Body of pancreas (tissue), 4 donors: ENCODE data around the gene ITGA4. TPM values are rescaled to one million over a fixed set of nuclear protein-coding genes. Genes with fewer than 3 reads are reported as not detected.

Experiments
- ATAC-seq: fragments of 150-250 bp; one replicate; pipeline ENCODE4 v1.9.1; 2016
- DNase-seq, 4 donors: peaks; one replicate each; pipeline ENCODE4 v3.0.0-alpha.2; 2019
- H3K27ac ChIP-seq, 4 donors: fragments of 200-600 bp; sonication (generic); 1 replicate in 3 of 4; 2 replicates in 1 of 4; pipeline versions ENCODE4 v1.5.1 to v1.6.1; 2016 to 2019; ENCODE audit warnings: mild to moderate bottlenecking in 1 of 4, mixed read lengths in 1 of 4, moderate library complexity in 1 of 4
- H3K27me3 ChIP-seq, 2 donors: fragments of 200-600 bp; sonication (generic); one replicate each; pipeline ENCODE4 v1.6.0; 2016; ENCODE audit warnings: mild to moderate bottlenecking in 1 of 2
- H3K36me3 ChIP-seq, 2 donors: fragments of 200-600 bp; sonication (generic); replicated peaks in 1 of 2; 2 replicates each; pipeline ENCODE4 v1.5.1; 2016; ENCODE audit warnings: low read depth in 2 of 2; ENCODE audit not compliant: insufficient read depth in 1 of 2
- H3K4me1 ChIP-seq: fragments of 200-600 bp; sonication (generic); one replicate; pipeline ENCODE4 v1.6.0; 2016
- H3K4me3 ChIP-seq, 2 donors: fragments of 200-600 bp; sonication (generic); 1 replicate in 1 of 2; 2 replicates in 1 of 2; pipeline ENCODE4 v1.5.1; 2016 to 2019
- H3K9me3 ChIP-seq, 3 donors: fragments of 200-600 bp; sonication (generic); 1 replicate in 2 of 3; 2 replicates in 1 of 3; pipeline ENCODE4 v1.5.1; 2016
- POLR2A ChIP-seq, 3 donors: fragments of 450-650 bp; IDR thresholded peaks; one replicate each; pipeline ENCODE4 v1.6.1; 2016; ENCODE audit warnings: antibody characterized with exemption in 3 of 3, mild to moderate bottlenecking in 2 of 3
- WGBS, 2 donors: methylation state at CpG; one replicate each; pipeline ENCODE4 v1.1.5; 2017; 5-methylcytosine and 5-hydroxymethylcytosine counted together
- intact Hi-C: fragments of 100-400 bp; cut with DNase I; formaldehyde crosslinking; loops from one replicate; pipeline ENCODE4 v1.15.1; 2023
- total RNA-seq, 2 donors: library from RNA; depleted of rRNA; stranded (reverse); fragments of >200 nt; gene quantifications; one replicate each; pipeline ENCODE4 v1.1.0, GENCODE V29; 2016
- TF ChIP-seq, protein P1 (sequence below), 7 experiments: fragments of 450-650 bp in 4 of 7; fragments of 200-600 bp in 3 of 7; sonication (generic) in 3 of 7; IDR thresholded peaks; one replicate each; pipeline ENCODE4 v1.5.1; 2016 to 2019; ENCODE audit warnings: antibody characterized with exemption in 7 of 7

Gene ITGA4
- total RNA-seq, 2 donors from 2014 or later = 3.4 to 4.3 TPM

DNA sequence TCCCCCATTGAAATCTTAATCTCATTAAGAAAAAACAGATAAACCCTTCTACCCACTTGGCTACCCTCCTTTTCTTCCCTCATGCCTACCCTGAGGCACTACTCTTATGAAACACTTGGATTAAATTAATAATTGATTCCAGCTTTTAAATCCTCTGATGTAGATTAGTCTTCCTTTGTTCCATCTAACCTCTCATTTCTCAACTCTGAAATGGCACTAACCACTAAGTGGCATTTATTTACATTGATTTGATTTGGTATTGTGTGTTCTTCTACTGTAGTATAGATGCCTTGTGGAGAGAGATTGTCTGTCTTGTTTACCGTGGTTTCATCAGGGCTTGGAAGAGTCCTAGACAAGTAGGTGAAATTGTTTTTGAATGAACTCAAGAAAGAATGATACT, 26.7 kb downstream of the ITGA4 start:
- intact Hi-C loops = no loop called here
- no peaks in the 10 kb centered on the region for H3K27me3 ChIP-seq
- WGBS, 2 donors = 85 to 88% methylated on average over 1 of the region's 1 CpG
- no peaks in the 10 kb centered on the region for H3K9me3 ChIP-seq
- DNase-seq (no peak), ATAC-seq (no peak)
- TF ChIP-seq POLR2A (IDR thresholded peaks at IDR 0.05) = no peak
- TF ChIP-seq, protein P1, sequence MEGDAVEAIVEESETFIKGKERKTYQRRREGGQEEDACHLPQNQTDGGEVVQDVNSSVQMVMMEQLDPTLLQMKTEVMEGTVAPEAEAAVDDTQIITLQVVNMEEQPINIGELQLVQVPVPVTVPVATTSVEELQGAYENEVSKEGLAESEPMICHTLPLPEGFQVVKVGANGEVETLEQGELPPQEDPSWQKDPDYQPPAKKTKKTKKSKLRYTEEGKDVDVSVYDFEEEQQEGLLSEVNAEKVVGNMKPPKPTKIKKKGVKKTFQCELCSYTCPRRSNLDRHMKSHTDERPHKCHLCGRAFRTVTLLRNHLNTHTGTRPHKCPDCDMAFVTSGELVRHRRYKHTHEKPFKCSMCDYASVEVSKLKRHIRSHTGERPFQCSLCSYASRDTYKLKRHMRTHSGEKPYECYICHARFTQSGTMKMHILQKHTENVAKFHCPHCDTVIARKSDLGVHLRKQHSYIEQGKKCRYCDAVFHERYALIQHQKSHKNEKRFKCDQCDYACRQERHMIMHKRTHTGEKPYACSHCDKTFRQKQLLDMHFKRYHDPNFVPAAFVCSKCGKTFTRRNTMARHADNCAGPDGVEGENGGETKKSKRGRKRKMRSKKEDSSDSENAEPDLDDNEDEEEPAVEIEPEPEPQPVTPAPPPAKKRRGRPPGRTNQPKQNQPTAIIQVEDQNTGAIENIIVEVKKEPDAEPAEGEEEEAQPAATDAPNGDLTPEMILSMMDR (IDR thresholded peaks at IDR 0.05) = no peak
- H3K4me1 ChIP-seq = no peaks in the 10 kb centered on the region
- H3K27ac ChIP-seq = no peak overlapping the region
- no peak overlapping the region for H3K4me3 ChIP-seq
- H3K36me3 ChIP-seq = no peaks in the 10 kb centered on the region

DNA sequence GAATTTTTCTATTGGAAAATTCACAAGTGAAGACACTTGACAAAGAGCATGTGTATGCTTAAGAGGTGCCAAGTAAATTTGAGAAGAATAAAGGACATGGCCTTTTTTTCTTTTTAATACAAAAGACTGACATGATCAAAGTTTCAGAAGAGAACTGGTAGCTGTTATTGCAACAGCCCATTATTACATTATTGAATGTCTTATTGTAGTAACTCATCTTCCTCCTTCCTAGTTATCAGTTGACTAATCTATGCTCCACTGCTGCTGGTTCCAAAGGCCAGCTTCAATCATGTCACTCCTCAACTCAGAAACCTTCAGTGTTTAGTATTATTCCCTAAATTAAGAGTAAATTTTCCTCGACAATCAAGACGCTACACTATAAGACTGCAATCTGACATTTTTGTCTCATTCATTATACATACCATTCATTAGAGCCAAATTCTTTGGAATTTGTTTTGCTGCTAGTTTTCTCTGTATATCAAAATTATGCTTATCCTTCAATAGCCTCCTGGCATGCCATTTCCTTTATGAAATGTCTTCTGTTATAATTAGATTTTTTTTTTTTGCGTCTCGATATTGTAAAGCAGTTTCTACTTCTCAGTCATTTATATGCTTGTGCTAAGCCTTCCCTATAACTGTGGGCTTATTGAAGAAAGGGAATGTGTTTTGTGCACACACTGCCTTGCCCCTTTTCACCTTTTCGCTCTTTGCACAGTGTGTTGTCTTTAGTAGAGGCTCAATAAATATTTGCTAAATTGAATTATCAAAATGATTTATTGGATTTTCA, 27.9 kb downstream of the ITGA4 start:
- WGBS, 2 donors = 43 to 45% methylated on average over 5 of the region's 5 CpGs
- Histone ChIP-seq H3K27me3 (no peaks in the 10 kb centered on the region), H3K4me3 (no peak overlapping the region), H3K27ac (no peak overlapping the region), H3K4me1 (no peaks in the 10 kb centered on the region), H3K36me3 (no peaks in the 10 kb centered on the region), H3K9me3 (no peaks in the 10 kb centered on the region)
- TF ChIP-seq, protein P1 (IDR thresholded peaks at IDR 0.05) = no peak
- no peak for TF ChIP-seq POLR2A (IDR thresholded peaks at IDR 0.05)
- intact Hi-C loops = no loop called here
- ATAC-seq = no peak
- no peak for DNase-seq

DNA sequence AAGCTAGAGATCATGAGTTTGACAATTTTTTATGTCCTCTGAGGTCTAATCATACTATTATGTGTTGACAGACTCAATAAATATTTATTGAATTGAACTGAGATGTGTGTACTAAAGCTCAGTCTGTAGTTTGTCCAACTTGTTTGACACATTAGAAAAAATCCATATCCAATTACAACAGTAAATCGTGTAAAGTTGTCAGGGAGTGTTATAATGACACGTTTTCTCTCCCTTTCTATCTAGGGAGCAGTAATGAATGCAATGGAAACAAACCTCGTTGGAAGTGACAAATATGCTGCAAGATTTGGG, 28.4 kb downstream of the ITGA4 start:
- H3K4me1 ChIP-seq = no peaks in the 10 kb centered on the region
- no peaks in the 10 kb centered on the region for H3K36me3 ChIP-seq
- TF ChIP-seq, protein P1 (IDR thresholded peaks at IDR 0.05) = no peak
- TF ChIP-seq POLR2A (IDR thresholded peaks at IDR 0.05) = no peak
- ATAC-seq (no peak), DNase-seq (no peak)
- H3K4me3 ChIP-seq = no peak overlapping the region
- intact Hi-C loops = no loop called here
- 14 to 15% methylated on average over 3 of the region's 3 CpGs for WGBS, 2 donors
- no peaks in the 10 kb centered on the region for H3K9me3 ChIP-seq
- no peaks in the 10 kb centered on the region for H3K27me3 ChIP-seq
- H3K27ac ChIP-seq = no peak overlapping the region

DNA sequence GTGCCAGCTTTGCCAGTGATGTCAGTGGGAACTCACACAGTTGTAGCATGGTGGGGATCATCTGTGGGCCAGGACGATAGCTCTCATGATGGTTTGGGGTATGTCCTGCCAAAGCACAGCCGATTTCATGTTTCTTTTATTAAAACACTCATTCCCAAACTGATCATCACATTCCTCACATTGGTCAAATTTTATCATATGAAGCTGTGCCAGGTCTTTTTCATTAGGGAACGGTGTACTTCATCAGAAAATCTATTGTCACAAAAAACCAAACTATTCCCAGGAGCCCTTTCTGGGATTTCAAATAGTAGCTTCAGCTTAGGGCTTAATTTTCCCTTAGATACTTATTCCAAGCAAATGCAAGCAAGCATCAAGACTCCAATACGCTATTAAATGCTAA, 42.0 kb downstream of the ITGA4 start:
- intact Hi-C loops = no loop called here
- ATAC-seq = no peak
- Histone ChIP-seq H3K27me3 (no peaks in the 10 kb centered on the region), H3K4me1 (no peaks in the 10 kb centered on the region), H3K4me3 (no peak overlapping the region), H3K27ac (no peak overlapping the region), H3K9me3 (no peaks in the 10 kb centered on the region), H3K36me3 (no peaks in the 10 kb centered on the region)
- 60 to 63% methylated on average over 4 of the region's 4 CpGs for whole genome bisulfite sequencing, 2 donors
- TF ChIP-seq, protein P1 (IDR thresholded peaks at IDR 0.05) = no peak
- no peak for TF ChIP-seq POLR2A (IDR thresholded peaks at IDR 0.05)
- DNase-seq = no peak

DNA sequence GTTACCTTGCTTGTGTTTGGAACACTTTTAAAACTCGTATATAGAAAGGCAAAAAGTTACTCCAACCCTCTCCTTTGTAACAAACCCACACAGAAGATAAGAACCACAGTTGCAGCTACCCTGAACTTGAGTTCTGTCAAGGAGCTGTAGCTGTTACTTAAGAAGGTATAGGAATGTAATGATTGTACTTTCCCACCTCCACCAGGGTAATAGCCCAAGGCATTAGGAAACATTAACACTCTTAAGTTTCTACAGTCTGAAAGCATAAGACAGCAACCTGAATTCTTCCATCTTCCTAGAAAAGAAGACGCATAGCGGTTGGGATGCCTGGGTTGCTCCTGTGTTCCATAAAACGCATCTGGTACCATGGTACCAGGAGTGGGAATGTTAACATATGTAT, 43.0 kb downstream of the ITGA4 start:
- Histone ChIP-seq H3K9me3 (no peaks in the 10 kb centered on the region), H3K36me3 (no peaks in the 10 kb centered on the region), H3K4me3 (no peak overlapping the region), H3K27ac (no peak overlapping the region), H3K4me1 (no peaks in the 10 kb centered on the region), H3K27me3 (no peaks in the 10 kb centered on the region)
- WGBS, 2 donors = 70% methylated on average over 4 of the region's 4 CpGs
- TF ChIP-seq, protein P1 (IDR thresholded peaks at IDR 0.05) = no peak
- no peak for TF ChIP-seq POLR2A (IDR thresholded peaks at IDR 0.05)
- intact Hi-C loops = no loop called here
- DNase-seq (no peak), ATAC-seq (no peak)
